ENCODE data around the gene MCU. TPM values are rescaled to one million over a fixed set of nuclear protein-coding genes. Genes with fewer than 3 reads are reported as not detected.

Gene MCU
- total and polyA plus RNA-seq, 2 experiments from 2014 or later, result 31.6 to 41.7 TPM

DNA sequence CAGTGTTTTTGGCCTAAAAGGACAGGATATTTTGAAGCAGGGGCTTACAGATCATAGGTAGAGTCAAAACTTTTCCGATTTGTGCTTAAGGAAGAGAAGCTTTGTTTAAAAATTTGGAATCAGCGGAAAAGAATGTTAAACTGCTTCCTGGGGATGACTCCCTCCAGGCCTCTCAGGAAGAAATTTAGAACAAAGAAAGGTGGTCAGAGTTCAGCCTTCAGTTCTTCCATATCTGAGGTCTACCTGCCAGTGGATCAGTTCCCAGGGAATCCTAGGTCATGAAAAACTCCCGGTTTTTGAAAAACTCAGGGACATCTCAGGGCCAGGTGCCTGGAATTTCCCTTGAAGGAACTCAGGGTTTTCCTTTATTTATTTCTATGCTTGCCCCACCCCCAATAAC lies 100.3 kb downstream of the MCU start:
- TF ChIP-seq EZH2phosphoT487 (IDR thresholded peaks at IDR 0.05; ENCODE audit: low read depth, severe bottlenecking, unreplicated experiment), result no peak
- TF ChIP-seq, protein P1, sequence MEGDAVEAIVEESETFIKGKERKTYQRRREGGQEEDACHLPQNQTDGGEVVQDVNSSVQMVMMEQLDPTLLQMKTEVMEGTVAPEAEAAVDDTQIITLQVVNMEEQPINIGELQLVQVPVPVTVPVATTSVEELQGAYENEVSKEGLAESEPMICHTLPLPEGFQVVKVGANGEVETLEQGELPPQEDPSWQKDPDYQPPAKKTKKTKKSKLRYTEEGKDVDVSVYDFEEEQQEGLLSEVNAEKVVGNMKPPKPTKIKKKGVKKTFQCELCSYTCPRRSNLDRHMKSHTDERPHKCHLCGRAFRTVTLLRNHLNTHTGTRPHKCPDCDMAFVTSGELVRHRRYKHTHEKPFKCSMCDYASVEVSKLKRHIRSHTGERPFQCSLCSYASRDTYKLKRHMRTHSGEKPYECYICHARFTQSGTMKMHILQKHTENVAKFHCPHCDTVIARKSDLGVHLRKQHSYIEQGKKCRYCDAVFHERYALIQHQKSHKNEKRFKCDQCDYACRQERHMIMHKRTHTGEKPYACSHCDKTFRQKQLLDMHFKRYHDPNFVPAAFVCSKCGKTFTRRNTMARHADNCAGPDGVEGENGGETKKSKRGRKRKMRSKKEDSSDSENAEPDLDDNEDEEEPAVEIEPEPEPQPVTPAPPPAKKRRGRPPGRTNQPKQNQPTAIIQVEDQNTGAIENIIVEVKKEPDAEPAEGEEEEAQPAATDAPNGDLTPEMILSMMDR (IDR thresholded peaks at IDR 0.05; ENCODE audit: poor library complexity), result no peak
- TF ChIP-seq EZH2 (IDR thresholded peaks at IDR 0.05; ENCODE audit: borderline replicate concordance), result no peak

GRCh38 chr10:72793752-72794151 lies 101.8 kb downstream of the MCU start:
- Histone ChIP-seq H3K27ac (no peak overlapping the region), H2AFZ (no peak overlapping the region), H3K4me3 (no peak overlapping the region), H3K79me2 (peaks cover 48% of the 10 kb centered on the region), H3K4me1 (ENCODE audit: insufficient read depth) (no peaks in the 10 kb centered on the region), H4K20me1 (ENCODE audit: insufficient read depth, poor library complexity, severe bottlenecking) (no peaks in the 10 kb centered on the region), H3K4me2 (no peak overlapping the region), H3K9me2 (replicated peaks; ENCODE audit: insufficient read depth) (no peaks in the 10 kb centered on the region), H3K36me3 (replicated peaks; ENCODE audit: insufficient read depth, low read depth) (no peaks in the 10 kb centered on the region), H3K9me3 (ENCODE audit: low read depth) (no peaks in the 10 kb centered on the region), H3K27me3 (no peaks in the 10 kb centered on the region)
- DNase-seq (ENCODE audit: low spot score), result no peak
- TF ChIP-seq EZH2 (IDR thresholded peaks at IDR 0.05; ENCODE audit: borderline replicate concordance) (no peak), EZH2phosphoT487 (IDR thresholded peaks at IDR 0.05; ENCODE audit: low read depth, severe bottlenecking, unreplicated experiment) (no peak)
- TF ChIP-seq, protein P1 (IDR thresholded peaks at IDR 0.05; ENCODE audit: poor library complexity), result no peak
- 94% methylated on average over 1 of the region's 1 CpG for WGBS (ENCODE audit: low lambda C conversion rate, missing lambda C conversion rate)

More for the DNA sequence above, 100.3 kb downstream of the MCU start:
- Histone ChIP-seq H3K9me3 (ENCODE audit: low read depth) (no peaks in the 10 kb centered on the region), H4K20me1 (ENCODE audit: insufficient read depth, poor library complexity, severe bottlenecking) (no peaks in the 10 kb centered on the region), H2AFZ (no peak overlapping the region), H3K9me2 (replicated peaks; ENCODE audit: insufficient read depth) (no peaks in the 10 kb centered on the region), H3K36me3 (replicated peaks; ENCODE audit: insufficient read depth, low read depth) (no peaks in the 10 kb centered on the region), H3K79me2 (peaks cover 57% of the 10 kb centered on the region), H3K27ac (no peak overlapping the region), H3K4me1 (ENCODE audit: insufficient read depth) (no peaks in the 10 kb centered on the region), H3K4me3 (no peak overlapping the region), H3K4me2 (no peak overlapping the region), H3K27me3 (no peaks in the 10 kb centered on the region)
- 82% methylated on average over 3 of the region's 3 CpGs for WGBS (ENCODE audit: low lambda C conversion rate, missing lambda C conversion rate)
- DNase-seq (ENCODE audit: low spot score), result no peak

DNA sequence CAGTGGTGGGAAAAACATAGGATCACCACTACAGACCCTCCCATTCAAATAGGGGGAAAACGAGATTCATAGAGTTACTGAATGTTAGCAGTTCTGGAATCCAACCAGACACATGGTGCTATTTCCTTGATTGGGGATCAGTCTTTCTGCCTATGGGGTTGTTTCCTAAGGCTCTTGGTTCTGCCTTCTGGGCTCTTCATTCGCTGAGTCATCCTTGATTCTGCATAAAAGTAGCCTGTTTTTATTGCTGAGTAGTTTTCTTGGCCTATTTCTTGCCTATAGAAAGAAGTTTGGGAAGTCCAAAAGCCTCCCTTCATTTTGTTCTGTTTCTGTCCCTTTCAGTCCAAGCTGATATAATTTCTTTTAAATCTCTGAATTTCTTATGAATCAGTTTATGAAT lies 102.3 kb downstream of the MCU start:
- no peaks in the 10 kb centered on the region for H3K4me1 ChIP-seq (ENCODE audit: insufficient read depth)
- no peak for DNase-seq (ENCODE audit: low spot score)
- 91% methylated on average over 2 of the region's 2 CpGs for WGBS (ENCODE audit: low lambda C conversion rate, missing lambda C conversion rate)
- H3K4me2 ChIP-seq, result no peak overlapping the region
- H3K9me2 ChIP-seq (replicated peaks; ENCODE audit: insufficient read depth), result no peaks in the 10 kb centered on the region
- H3K4me3 ChIP-seq, result no peak overlapping the region
- H2AFZ ChIP-seq, result no peak overlapping the region
- TF ChIP-seq, protein P1 (IDR thresholded peaks at IDR 0.05; ENCODE audit: poor library complexity), result no peak
- TF ChIP-seq EZH2 (IDR thresholded peaks at IDR 0.05; ENCODE audit: borderline replicate concordance), result no peak
- TF ChIP-seq EZH2phosphoT487 (IDR thresholded peaks at IDR 0.05; ENCODE audit: low read depth, severe bottlenecking, unreplicated experiment), result no peak
- H3K79me2 ChIP-seq, result peaks cover 46% of the 10 kb centered on the region
- no peaks in the 10 kb centered on the region for H3K27me3 ChIP-seq
- no peak overlapping the region for H3K27ac ChIP-seq
- no peaks in the 10 kb centered on the region for H3K36me3 ChIP-seq (replicated peaks; ENCODE audit: insufficient read depth, low read depth)
- no peaks in the 10 kb centered on the region for H4K20me1 ChIP-seq (ENCODE audit: insufficient read depth, poor library complexity, severe bottlenecking)
- no peaks in the 10 kb centered on the region for H3K9me3 ChIP-seq (ENCODE audit: low read depth)

DNA sequence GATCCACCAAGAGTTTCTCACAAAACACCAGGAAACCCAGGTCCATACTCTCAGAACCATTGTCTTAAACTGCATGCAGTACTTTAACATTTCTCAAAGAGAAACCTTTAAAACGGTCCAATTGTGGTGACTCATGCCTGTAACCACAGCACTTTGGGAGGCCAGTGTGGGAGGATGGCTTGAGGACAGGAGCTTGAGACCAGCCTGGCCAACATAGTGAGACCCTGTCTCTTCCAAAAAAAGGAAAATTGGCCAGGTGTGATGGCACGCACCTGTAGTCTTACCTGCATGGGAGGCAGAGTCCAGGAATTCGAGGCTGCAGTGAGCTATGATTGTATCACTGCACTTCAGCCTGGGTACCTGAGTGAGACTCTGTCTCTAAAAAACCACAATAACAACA lies 104.1 kb downstream of the MCU start:
- no peak for DNase-seq (ENCODE audit: low spot score)
- WGBS (ENCODE audit: low lambda C conversion rate, missing lambda C conversion rate), result 93% methylated on average over 3 of the region's 3 CpGs
- Histone ChIP-seq H3K4me1 (ENCODE audit: insufficient read depth) (no peaks in the 10 kb centered on the region), H3K9me2 (replicated peaks; ENCODE audit: insufficient read depth) (no peaks in the 10 kb centered on the region), H3K9me3 (ENCODE audit: low read depth) (no peaks in the 10 kb centered on the region), H3K27ac (no peak overlapping the region), H4K20me1 (ENCODE audit: insufficient read depth, poor library complexity, severe bottlenecking) (no peaks in the 10 kb centered on the region), H3K36me3 (replicated peaks; ENCODE audit: insufficient read depth, low read depth) (no peaks in the 10 kb centered on the region), H3K27me3 (no peaks in the 10 kb centered on the region), H2AFZ (no peak overlapping the region), H3K4me3 (no peak overlapping the region), H3K4me2 (no peak overlapping the region), H3K79me2 (peaks cover 34% of the 10 kb centered on the region)
- TF ChIP-seq EZH2 (IDR thresholded peaks at IDR 0.05; ENCODE audit: borderline replicate concordance) (no peak), EZH2phosphoT487 (IDR thresholded peaks at IDR 0.05; ENCODE audit: low read depth, severe bottlenecking, unreplicated experiment) (no peak)
- TF ChIP-seq, protein P1 (IDR thresholded peaks at IDR 0.05; ENCODE audit: poor library complexity), result no peak
